GM11168 (cell line): Measurements from ENCODE around the gene AKT2.
"Not testable (repeated sequence)": the region's sequence is repeated elsewhere in the genome, so short reads cannot be mapped to it uniquely, and the experiment has no call there.

Source experiments
- in situ Hi-C: fragments of 300-500 bp; cut with MboI; formaldehyde crosslinking; loops from one replicate; pipeline ENCODE4 v1.12.0; 2022; ENCODE audit warnings: low sequenced_read_pairs; ENCODE audit not compliant: unreplicated experiment

AKT2 gene

DNA sequence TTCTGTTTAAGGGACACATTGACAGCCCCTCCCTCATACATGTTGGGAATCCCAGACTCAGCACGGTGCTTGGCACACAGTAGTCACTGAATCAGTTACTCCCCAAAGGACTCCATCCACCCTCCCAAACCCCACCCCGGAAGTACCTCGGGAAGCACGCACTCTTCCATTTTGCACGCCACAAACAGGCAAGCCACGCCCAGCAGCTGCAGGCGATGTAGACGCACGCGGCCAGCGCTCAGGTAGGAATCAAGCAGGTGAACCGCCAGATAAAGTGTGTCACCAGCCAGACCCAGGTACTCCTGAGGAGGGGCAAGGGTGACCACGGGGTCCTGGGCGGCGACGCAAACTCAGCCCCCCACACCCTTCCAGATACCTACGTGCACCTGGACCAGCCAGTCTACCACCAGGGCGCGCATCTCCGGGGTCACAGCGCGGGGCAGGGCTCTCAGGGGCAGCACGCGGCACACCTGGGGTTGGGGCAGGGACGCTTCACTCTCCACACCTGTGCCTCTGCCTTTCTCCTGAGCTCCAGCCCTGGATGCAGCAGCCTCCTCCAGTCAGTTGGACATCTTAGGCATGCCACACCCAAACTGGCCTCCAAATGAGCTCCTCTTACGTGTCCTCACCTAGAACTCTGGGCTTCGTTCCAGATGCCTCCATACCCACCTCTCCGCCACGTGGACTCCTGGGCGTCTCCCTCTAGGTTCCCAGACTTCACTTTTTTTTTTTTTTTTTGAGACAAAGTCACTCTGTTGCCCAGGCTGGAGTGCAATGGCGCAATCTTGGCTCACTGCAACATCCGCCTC is 60.6 kb downstream of the AKT2 start:
- in situ Hi-C loops = loop anchor here (5.0 kb wide), 1 partner anchor 82 kb away; no protein-coding TSS in a partner anchor

DNA sequence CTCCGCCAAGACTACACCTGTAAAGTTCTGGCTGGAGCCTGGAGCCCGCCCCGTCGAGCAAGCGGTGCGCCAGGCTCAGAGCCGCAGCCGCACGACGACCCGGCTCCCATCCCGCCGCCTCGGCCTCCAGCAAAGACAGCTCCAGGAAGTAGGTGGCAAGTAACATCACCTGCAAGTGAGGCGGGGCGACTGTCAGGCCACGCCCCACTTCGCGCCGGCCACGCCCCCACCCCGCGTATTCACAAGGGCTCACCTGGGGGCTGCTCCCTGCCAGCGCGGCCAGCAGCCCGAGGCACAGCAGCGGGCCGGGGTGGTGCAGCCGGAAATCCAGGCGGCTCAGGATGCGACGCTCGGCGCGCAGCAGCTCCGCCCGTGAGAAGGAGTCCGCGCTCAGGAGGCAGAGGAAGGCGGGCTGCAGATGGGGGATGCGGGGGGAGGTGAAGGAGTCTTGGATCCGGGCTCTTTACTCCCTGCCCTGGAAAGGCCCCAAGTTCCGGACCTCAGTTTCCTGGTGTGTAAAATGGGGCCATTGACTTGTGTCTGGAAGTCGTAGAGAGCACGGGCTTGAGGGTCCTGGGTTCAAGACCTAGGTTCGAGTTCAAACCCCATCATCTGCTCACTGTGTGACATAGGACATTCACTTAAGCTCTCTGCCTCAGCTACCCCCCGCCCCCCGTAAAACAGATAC is 61.9 kb downstream of the AKT2 start:
- in situ Hi-C loops = loop anchor here (5.0 kb wide), 1 partner anchor 81 kb away; no protein-coding TSS in a partner anchor

DNA sequence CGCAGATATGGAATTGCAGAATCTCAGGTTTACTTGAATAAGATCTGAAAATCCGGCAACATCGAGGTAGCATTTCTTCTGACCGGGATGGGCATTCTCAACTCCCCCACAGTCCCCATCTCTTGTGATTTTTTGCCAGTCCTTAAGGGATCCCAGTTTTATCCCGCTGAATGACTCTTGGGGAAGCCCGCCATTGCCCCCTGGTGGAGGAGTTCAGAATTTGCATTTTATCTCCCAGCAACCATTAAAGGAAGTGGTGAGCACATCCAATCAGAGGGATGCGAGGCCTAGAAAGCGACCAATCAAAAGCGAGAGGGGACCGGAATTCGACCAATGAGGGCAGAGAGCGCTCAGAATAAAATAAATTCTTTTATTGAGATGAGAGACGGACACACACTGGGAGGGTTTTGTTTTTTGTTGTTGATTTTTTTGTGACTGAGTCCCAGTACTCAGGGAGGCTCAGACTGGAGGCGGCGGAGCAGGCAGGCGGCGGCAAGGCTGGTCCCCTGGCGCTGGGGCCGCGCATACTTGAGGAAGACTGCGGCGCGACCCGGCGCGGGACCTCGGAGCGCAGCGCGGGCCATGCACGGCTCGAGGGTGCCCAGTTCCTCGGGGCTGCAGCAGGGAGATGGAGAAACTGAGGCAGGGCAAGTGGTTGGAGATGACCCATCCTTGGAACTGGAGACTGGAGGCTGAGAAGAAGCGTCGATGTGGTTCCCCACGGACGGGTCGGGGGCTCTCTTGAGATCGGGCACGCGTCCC is 63.1 kb downstream of the AKT2 start:
- in situ Hi-C loops = loop anchor here (5.0 kb wide), 1 partner anchor 80 kb away; no protein-coding TSS in a partner anchor

DNA sequence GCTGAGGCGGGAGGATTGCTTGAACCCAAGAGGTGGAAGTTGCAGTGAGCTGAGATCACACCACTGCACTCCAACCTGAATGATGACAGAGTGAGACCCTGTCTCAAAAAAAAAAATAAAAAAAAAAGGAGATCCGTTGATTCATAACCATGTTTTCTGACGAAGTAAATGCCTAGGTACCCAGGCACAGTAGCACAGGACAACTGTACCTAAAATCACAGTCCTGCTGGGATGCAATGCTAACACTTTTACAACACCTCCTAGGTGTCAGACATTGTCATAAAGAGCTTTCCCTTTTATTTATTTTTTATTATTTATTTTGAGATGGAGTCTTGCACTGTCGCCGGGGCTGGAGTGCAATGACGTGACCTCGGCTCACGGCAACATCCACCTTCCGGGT is 64.5 kb downstream of the AKT2 start:
- in situ Hi-C loops = loop anchor here (5.0 kb wide), 1 partner anchor 78 kb away; no protein-coding TSS in a partner anchor

DNA sequence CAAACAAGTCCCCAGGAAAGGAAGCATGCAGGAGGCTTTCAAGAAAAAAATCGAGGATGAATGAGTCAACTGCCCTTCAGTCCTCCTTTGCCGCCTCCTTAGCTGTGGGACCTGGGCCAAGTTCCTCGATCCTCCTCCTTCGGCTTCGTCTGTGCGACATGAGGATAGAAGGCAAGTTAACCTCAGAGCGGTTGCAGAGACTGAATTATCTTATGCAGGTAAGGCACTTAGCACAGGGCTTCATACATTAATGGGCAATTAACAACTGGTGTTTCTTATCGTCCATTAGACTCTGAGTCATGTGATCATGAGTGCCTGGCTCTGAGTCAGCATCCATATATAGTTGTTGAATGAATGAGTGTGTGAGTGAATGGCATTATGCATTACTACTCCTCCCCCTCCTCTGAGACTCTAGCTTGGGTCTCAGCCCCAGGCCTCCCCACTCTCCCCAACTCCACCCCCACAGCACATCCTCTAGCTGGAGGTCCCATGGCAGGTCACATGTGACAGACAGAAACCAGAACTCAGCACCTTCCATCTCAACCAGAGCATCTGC is 65.3 kb downstream of the AKT2 start:
- in situ Hi-C loops = loop anchor here (5.0 kb wide), 1 partner anchor 77 kb away; no protein-coding TSS in a partner anchor

DNA sequence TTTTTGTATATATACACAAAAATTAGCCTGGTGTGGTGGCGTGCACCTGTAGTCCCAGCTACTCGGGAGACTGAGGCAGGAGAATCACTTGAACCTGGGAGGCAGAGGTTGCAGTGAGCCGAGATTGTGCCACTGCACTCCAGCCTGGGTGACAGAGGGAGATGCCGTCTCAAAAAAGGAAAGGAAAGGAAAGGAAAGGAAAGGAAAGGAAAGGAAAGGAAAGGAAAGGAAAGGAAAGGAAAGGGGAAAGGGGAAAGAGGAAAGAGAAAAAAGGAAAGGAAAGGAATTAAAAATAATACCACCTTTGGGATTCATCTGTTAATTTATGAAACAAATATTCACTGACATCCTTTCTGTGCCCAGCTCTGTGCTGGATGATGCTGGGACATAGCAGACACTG is 66.1 kb downstream of the AKT2 start:
- in situ Hi-C loops = not testable (repeated sequence)

- in situ Hi-C loops = no loop called here
These were observed 66.9 kb downstream of the AKT2 start, which contains the start of gene TTC9B for GRCh38 chr19:40217934-40218890. TSS of gene TTC9B (minus strand) at chr19:40218384. CDS start at chr19:40218381, 3 bp downstream.

GRCh38 chr19:40217027-40217810 is 67.9 kb downstream of the AKT2 start:
- in situ Hi-C loops = no loop called here

- in situ Hi-C loops = no loop called here
These were observed 68.4 kb downstream of the AKT2 start for GRCh38 chr19:40216777-40217026.

- in situ Hi-C loops = no loop called here
These were observed 69.0 kb downstream of the AKT2 start for GRCh38 chr19:40216013-40216776.

GRCh38 chr19:40214936-40215335 is 70.2 kb downstream of the AKT2 start:
- in situ Hi-C loops = no loop called here

GRCh38 chr19:40213882-40214570 is 71.1 kb downstream of the AKT2 start:
- in situ Hi-C loops = no loop called here

- in situ Hi-C loops = no loop called here
These were observed 71.8 kb downstream of the AKT2 start for GRCh38 chr19:40213251-40213829.

DNA sequence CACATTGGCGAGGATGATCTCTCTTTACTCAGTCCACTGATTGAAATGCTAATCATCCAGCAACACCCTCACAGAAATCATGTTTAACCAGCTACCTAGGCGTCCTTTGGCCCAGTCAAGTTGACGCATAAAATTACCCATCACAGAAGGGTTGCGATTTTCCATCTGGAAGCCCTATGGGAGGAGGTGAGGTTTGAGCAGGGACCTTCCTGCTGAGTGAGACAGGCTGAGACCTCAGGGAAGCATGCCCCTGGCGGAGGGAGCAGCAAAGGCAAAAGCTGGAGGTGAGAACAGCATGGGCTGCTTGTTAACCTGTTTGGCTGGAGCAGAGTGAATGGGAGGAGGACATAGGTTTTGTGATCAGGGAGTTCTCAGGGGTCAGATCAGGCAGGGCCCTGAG is 74.3 kb downstream of the AKT2 start:
- in situ Hi-C loops = no loop called here

GRCh38 chr19:40208602-40209001 is 76.5 kb downstream of the AKT2 start:
- in situ Hi-C loops = no loop called here

DNA sequence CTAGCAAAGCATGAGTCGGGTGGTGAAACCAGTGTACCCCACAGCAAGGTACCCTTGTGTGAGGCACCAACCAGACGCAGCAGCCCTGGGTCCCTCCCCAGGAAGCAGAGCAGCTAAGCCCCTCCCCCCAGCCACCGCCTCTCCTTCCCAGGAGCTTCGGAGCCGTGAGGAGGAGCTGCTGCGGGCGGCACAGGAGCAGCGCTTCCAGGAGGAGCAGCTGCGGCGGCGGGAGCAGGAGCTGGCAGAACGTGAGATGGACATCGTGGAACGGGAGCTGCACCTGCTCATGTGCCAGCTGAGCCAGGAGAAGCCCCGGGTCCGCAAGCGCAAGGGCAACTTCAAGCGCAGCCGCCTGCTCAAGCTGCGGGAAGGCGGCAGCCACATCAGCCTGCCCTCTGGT is 79.4 kb downstream of the AKT2 start:
- in situ Hi-C loops = no loop called here

DNA sequence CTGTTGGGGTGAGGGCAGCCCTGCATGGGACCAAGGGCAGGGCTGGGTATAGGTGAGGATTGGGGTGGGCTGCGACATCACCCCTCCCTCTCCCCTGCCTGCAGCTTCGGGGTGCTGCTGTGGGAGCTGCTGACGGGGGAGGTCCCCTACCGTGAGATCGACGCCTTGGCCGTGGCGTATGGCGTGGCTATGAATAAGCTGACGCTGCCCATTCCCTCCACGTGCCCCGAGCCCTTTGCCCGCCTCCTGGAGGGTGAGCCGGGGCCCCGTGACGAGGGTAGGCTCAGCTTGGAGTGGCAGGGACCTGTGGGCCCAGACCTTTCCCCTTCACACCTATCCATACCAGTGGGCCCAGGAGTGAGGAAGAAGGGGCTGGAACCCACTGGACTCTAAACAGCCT is 80.8 kb downstream of the AKT2 start:
- in situ Hi-C loops = no loop called here
